Peyer's patch (tissue), 4 donors: Measurements from ENCODE around the gene CPNE2.

Experiments used
- CTCF ChIP-seq, 6 experiments: fragments of 450-650 bp in 4 of 6; fragments of 200-600 bp in 2 of 6; sonication (generic) in 1 of 6; IDR thresholded peaks; one replicate each; pipeline ENCODE4 v1.5.1; 2017 to 2019; ENCODE audit warnings: antibody characterized with exemption in 6 of 6, mild to moderate bottlenecking in 3 of 6, moderate library complexity in 1 of 6
- POLR2A ChIP-seq, 2 donors: fragments of 450-650 bp; IDR thresholded peaks; one replicate each; pipeline ENCODE4 v1.5.1; 2017; ENCODE audit warnings: antibody characterized with exemption in 2 of 2, mild to moderate bottlenecking in 2 of 2, moderate library complexity in 2 of 2

GRCh38 chr16:57112403-57113041, 20.1 kb downstream of the CPNE2 start:
- no peak for TF ChIP-seq CTCF (IDR thresholded peaks at IDR 0.05)
- no peak for TF ChIP-seq POLR2A (IDR thresholded peaks at IDR 0.05)
